ENCODE measurements around the gene STARD7.
"Not testable (repeated sequence)": the region's sequence is repeated elsewhere in the genome, so short reads cannot be mapped to it uniquely, and the experiment has no call there.

STARD7 gene

GRCh38 chr2:96142217-96143113 is 66.2 kb downstream of the STARD7 start:
- peak; percentile 36; the same call in 1 of the 2 replicates for TF ChIP-seq SPI1 (IDR thresholded peaks at IDR 0.05; ENCODE audit: low read depth, low read length)
- TF ChIP-seq POLR2AphosphoS5 (IDR thresholded peaks at IDR 0.05; ENCODE audit: low read depth, low read length), result peak; percentile 90
- TF ChIP-seq POLR2A (IDR thresholded peaks at IDR 0.05; ENCODE audit: low read depth, low read length), result peak; percentile 77; the same call in 1 of the 2 replicates
- TF ChIP-seq POU2F2 (IDR thresholded peaks at IDR 0.05; ENCODE audit: low read depth, low read length), result peak; percentile 83; the same call in 1 of the 2 replicates
- peak; percentile 57 for TF ChIP-seq PAX5 (IDR thresholded peaks at IDR 0.05; ENCODE audit: insufficient read depth, low read length, severe bottlenecking)
- TF ChIP-seq TAF1 (IDR thresholded peaks at IDR 0.05; ENCODE audit: low read depth, low read length), result no peak; the same call in 1 of the 2 replicates
- no peak for DNase-seq (ENCODE audit: insufficient read length, low spot score)
- FAIRE-seq, result peak; percentile 87

- DNase-seq (ENCODE audit: insufficient read length, low spot score); FAIRE-seq: not testable (repeated sequence)
Measured at GRCh38 chr2:96141624-96141967, 67.0 kb downstream of the STARD7 start.

- TF ChIP-seq SPI1 (IDR thresholded peaks at IDR 0.05; ENCODE audit: low read depth, low read length) (no peak), POU2F2 (IDR thresholded peaks at IDR 0.05; ENCODE audit: low read depth, low read length) (no peak), TAF1 (IDR thresholded peaks at IDR 0.05; ENCODE audit: low read depth, low read length) (peak; percentile 25; the same call in 1 of the 2 replicates), POLR2AphosphoS5 (IDR thresholded peaks at IDR 0.05; ENCODE audit: low read depth, low read length) (peak; percentile 64), PAX5 (IDR thresholded peaks at IDR 0.05; ENCODE audit: insufficient read depth, low read length, severe bottlenecking) (no peak), POLR2A (IDR thresholded peaks at IDR 0.05; ENCODE audit: low read depth, low read length) (peak; percentile 77)
- DNase-seq (ENCODE audit: insufficient read length, low spot score), result no peak
- FAIRE-seq, result no peak
Measured at GRCh38 chr2:96140941-96141623, 67.5 kb downstream of the STARD7 start.

GRCh38 chr2:96139181-96139758 is 69.4 kb downstream of the STARD7 start:
- TF ChIP-seq POU2F2 (IDR thresholded peaks at IDR 0.05; ENCODE audit: low read depth, low read length) (no peak), POLR2A (IDR thresholded peaks at IDR 0.05; ENCODE audit: low read depth, low read length) (0 out of 2 replicates have a peak, but pooled peaks have one; percentile 17)
- no peak for FAIRE-seq
- no peak for DNase-seq (ENCODE audit: insufficient read length, low spot score)

GRCh38 chr2:96138179-96139145 is 70.2 kb downstream of the STARD7 start, which contains the start of gene ASTL:
Gene ASTL (minus strand): TSS chr2:96138502. CDS start chr2:96138436, 66 bp downstream.
- peak; percentile 66 for FAIRE-seq

GRCh38 chr2:96137321-96138178 is 71.1 kb downstream of the STARD7 start:
- FAIRE-seq, result no peak
- DNase-seq (ENCODE audit: insufficient read length, low spot score), result no peak
- TF ChIP-seq SPI1 (IDR thresholded peaks at IDR 0.05; ENCODE audit: low read depth, low read length), result no peak
- TF ChIP-seq TAF1 (IDR thresholded peaks at IDR 0.05; ENCODE audit: low read depth, low read length), result no peak
- 0 out of 2 replicates have a peak, but pooled peaks have one; percentile 33 for TF ChIP-seq POU2F2 (IDR thresholded peaks at IDR 0.05; ENCODE audit: low read depth, low read length)
- TF ChIP-seq POLR2AphosphoS5 (IDR thresholded peaks at IDR 0.05; ENCODE audit: low read depth, low read length), result peak; percentile 24; the same call in 1 of the 2 replicates
- TF ChIP-seq POLR2A (IDR thresholded peaks at IDR 0.05; ENCODE audit: low read depth, low read length), result peak; percentile 80; the same call in 1 of the 2 replicates
- no peak for TF ChIP-seq PAX5 (IDR thresholded peaks at IDR 0.05; ENCODE audit: insufficient read depth, low read length, severe bottlenecking)

More at GRCh38 chr2:96138179-96139145, 70.2 kb downstream of the STARD7 start, which contains the start of gene ASTL:
- TF ChIP-seq POLR2A (IDR thresholded peaks at IDR 0.05; ENCODE audit: low read depth, low read length) (peak; percentile 53), POLR2AphosphoS5 (IDR thresholded peaks at IDR 0.05; ENCODE audit: low read depth, low read length) (peak; percentile 83), TAF1 (IDR thresholded peaks at IDR 0.05; ENCODE audit: low read depth, low read length) (no peak), PAX5 (IDR thresholded peaks at IDR 0.05; ENCODE audit: insufficient read depth, low read length, severe bottlenecking) (no peak), POU2F2 (IDR thresholded peaks at IDR 0.05; ENCODE audit: low read depth, low read length) (no peak; the same call in 1 of the 2 replicates), SPI1 (IDR thresholded peaks at IDR 0.05; ENCODE audit: low read depth, low read length) (no peak)
- peak; percentile 74 for DNase-seq (ENCODE audit: insufficient read length, low spot score)

GRCh38 chr2:96136129-96136720 is 72.4 kb downstream of the STARD7 start:
- DNase-seq (ENCODE audit: insufficient read length, low spot score) (no peak), FAIRE-seq (no peak)
- TF ChIP-seq POLR2A (IDR thresholded peaks at IDR 0.05; ENCODE audit: low read depth, low read length), result 0 out of 2 replicates have a peak, but pooled peaks have one; percentile 50
- no peak for TF ChIP-seq POU2F2 (IDR thresholded peaks at IDR 0.05; ENCODE audit: low read depth, low read length)
- no peak for TF ChIP-seq SPI1 (IDR thresholded peaks at IDR 0.05; ENCODE audit: low read depth, low read length)
- TF ChIP-seq POLR2AphosphoS5 (IDR thresholded peaks at IDR 0.05; ENCODE audit: low read depth, low read length), result 0 out of 2 replicates have a peak, but pooled peaks have one; percentile 33
- no peak for TF ChIP-seq PAX5 (IDR thresholded peaks at IDR 0.05; ENCODE audit: insufficient read depth, low read length, severe bottlenecking)
- no peak for TF ChIP-seq TAF1 (IDR thresholded peaks at IDR 0.05; ENCODE audit: low read depth, low read length)

Measured in GM12891 (cell line).